Right lobe of liver (tissue), 6 donors: ENCODE results near the gene ITGAD. TPM values are rescaled to one million over a fixed set of nuclear protein-coding genes. Genes with fewer than 3 reads are reported as not detected.

Experiments
- ATAC-seq, 4 donors: fragments of 200-7000 bp; cut with Tn5 transposase; one replicate each; pipeline ENCODE4 v1.9.1; 2020; ENCODE audit warnings: mild to moderate bottlenecking in 4 of 4, moderate library complexity in 4 of 4
- DNase-seq, 3 donors: peaks; one replicate each; pipeline ENCODE4 v3.0.0-alpha.2; 2020
- H3K27ac ChIP-seq, 3 donors: fragments of 200-600 bp; one replicate each; pipeline ENCODE4 v1.8.0; 2022
- H3K27me3 ChIP-seq, 2 donors: fragments of 200-600 bp; one replicate each; pipeline ENCODE4 v1.8.0; 2022
- H3K36me3 ChIP-seq, 4 donors: fragments of 200-600 bp; sonication (generic) in 1 of 4; one replicate each; pipeline versions ENCODE4 v1.5.1 to v1.8.0; 2017 to 2022; ENCODE audit warnings: control low read depth in 1 of 4
- H3K4me1 ChIP-seq, 4 donors: fragments of 200-600 bp; sonication (generic) in 1 of 4; one replicate each; pipeline versions ENCODE4 v1.5.1 to v1.8.0; 2017 to 2022; ENCODE audit warnings: control low read depth in 1 of 4
- H3K4me3 ChIP-seq, 3 donors: fragments of 200-600 bp; one replicate each; pipeline ENCODE4 v1.8.0; 2022
- H3K9me3 ChIP-seq, 4 donors: fragments of 200-600 bp; sonication (generic) in 1 of 4; one replicate each; pipeline versions ENCODE4 v1.5.1 to v1.8.0; 2017 to 2022; ENCODE audit warnings: control low read depth in 1 of 4
- POLR2A ChIP-seq: fragments of 450-650 bp; IDR thresholded peaks from one replicate; pipeline ENCODE4 v1.6.1; 2017; ENCODE audit warnings: antibody characterized with exemption, mild to moderate bottlenecking
- WGBS: methylation state at CpG from one replicate; pipeline ENCODE4 v1.1.6; 2018; ENCODE audit warnings: low coverage, low lambda C conversion rate; ENCODE audit not compliant: insufficient coverage; ENCODE audit errors: missing lambda C conversion rate; 5-methylcytosine and 5-hydroxymethylcytosine counted together
- intact Hi-C, 2 donors: fragments of 100-400 bp; cut with DNase I; formaldehyde crosslinking; loops; one replicate each; pipeline versions ENCODE4 v1.11.2 to v1.14.1; 2022
- total RNA-seq, 6 experiments: library from RNA; depleted of rRNA in 2 of 6; stranded (reverse); fragments of >200 nt in 2 of 6; fragmentation: NEBNext Ultra II Directional in 3 of 6; extraction: Animal tissue kit (Norgen Biotek cat#: 25700) in 3 of 6; gene quantifications; one replicate each; pipeline versions ENCODE4 v1.1.0 to v1.2.4, GENCODE V29; 2016 to 2023
- TF ChIP-seq, protein P1 (sequence below), 4 donors: fragments of 200-600 bp in 3 of 4; fragments of 450-650 bp in 1 of 4; IDR thresholded peaks; one replicate each; pipeline versions ENCODE4 v1.5.1 to v1.8.0; 2016 to 2022; ENCODE audit warnings: antibody characterized with exemption in 4 of 4, mild to moderate bottlenecking in 2 of 4
- donor health status: DM: no; HTN: yes; CAD: no.
- donor health status: DM: no; HTN: no; CAD: no.
- donor health status: DM: no; HTN: no; CAD: no.
- donor health status: DM: no; HTN: yes; CAD: no.
- donor health status: DM: no; HTN: yes; CAD: no.

Gene ITGAD
- total RNA-seq, 6 experiments from 2014 or later, result 0.13 to 2.0 (median 0.69) TPM; not detected in 2

GRCh38 chr16:31429796-31430195 is 36.7 kb downstream of the ITGAD start:
- H3K27ac ChIP-seq, result no peak overlapping the region

DNA sequence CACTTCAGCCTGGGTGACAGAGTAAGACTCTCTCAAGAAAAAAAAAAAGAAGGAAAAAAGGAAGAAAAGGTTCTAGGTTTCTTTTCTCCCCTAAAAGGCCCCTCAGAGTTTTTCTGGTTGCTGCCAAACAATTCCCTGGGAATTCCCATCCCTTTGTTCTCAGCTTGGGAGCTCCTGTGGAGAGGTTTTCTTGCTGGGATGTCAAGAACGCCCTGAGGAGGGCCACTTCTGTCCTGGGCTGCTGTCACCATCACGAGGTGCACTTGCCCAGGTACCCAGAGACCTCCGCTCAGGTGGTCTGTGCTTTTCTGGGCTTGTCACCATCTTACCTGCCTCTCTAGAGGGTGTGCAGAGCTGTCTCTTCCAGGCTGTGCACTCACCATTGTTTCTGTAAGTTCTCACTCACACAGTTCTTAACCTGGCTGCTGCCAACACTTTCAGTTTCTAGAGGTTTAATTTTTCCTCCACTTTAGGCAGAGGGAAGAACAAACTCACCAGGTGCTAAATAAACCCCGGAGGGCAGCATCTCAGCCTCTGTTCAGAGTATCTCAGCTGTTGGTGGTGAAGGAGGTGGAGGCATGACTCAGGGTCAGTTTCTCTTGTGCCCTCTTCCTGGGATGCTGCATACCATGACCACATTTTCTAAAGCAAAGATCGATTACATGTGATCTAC is 37.4 kb downstream of the ITGAD start:
- Histone ChIP-seq H3K36me3 (no peaks in the 10 kb centered on the region), H3K4me3 (no peak overlapping the region), H3K27me3 (no peaks in the 10 kb centered on the region), H3K4me1 (peaks cover 0 to 4% (median 2%) of the 10 kb centered on the region in 4 donors), H3K9me3 (no peaks in the 10 kb centered on the region), H3K27ac (no peak overlapping the region)
- 56% methylated on average over 3 of the region's 5 CpGs for WGBS
- intact Hi-C loops, result loop anchor here in 1 of 2 donors (10.0 kb wide), 1 partner anchor 436 kb away; no protein-coding TSS in a partner anchor
- DNase-seq, result no peak
- ATAC-seq, result no peak
- TF ChIP-seq, protein P1, sequence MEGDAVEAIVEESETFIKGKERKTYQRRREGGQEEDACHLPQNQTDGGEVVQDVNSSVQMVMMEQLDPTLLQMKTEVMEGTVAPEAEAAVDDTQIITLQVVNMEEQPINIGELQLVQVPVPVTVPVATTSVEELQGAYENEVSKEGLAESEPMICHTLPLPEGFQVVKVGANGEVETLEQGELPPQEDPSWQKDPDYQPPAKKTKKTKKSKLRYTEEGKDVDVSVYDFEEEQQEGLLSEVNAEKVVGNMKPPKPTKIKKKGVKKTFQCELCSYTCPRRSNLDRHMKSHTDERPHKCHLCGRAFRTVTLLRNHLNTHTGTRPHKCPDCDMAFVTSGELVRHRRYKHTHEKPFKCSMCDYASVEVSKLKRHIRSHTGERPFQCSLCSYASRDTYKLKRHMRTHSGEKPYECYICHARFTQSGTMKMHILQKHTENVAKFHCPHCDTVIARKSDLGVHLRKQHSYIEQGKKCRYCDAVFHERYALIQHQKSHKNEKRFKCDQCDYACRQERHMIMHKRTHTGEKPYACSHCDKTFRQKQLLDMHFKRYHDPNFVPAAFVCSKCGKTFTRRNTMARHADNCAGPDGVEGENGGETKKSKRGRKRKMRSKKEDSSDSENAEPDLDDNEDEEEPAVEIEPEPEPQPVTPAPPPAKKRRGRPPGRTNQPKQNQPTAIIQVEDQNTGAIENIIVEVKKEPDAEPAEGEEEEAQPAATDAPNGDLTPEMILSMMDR (IDR thresholded peaks at IDR 0.05), result no peak
- TF ChIP-seq POLR2A, result no peak

More at GRCh38 chr16:31429796-31430195, 36.7 kb downstream of the ITGAD start:
- DNase-seq, result no peak
- Histone ChIP-seq H3K36me3 (no peaks in the 10 kb centered on the region), H3K4me3 (no peak overlapping the region), H3K9me3 (no peaks in the 10 kb centered on the region), H3K27me3 (no peaks in the 10 kb centered on the region), H3K4me1 (peaks cover 0 to 4% (median 2%) of the 10 kb centered on the region in 4 donors)
- no peak for ATAC-seq
- TF ChIP-seq, protein P1 (IDR thresholded peaks at IDR 0.05), result no peak
- no peak for TF ChIP-seq POLR2A
- intact Hi-C loops, result loop anchor here in 1 of 2 donors (10.0 kb wide), 1 partner anchor 435 kb away; no protein-coding TSS in a partner anchor
- 91% methylated on average over 3 of the region's 3 CpGs for WGBS

GRCh38 chr16:31435341-31436220 is 42.4 kb downstream of the ITGAD start:
- H3K4me1 ChIP-seq, result no peaks in the 10 kb centered on the region
- H3K27ac ChIP-seq, result no peak overlapping the region
- DNase-seq (no peak), ATAC-seq (peak in 1 of 4 donors; percentile 47)
- TF ChIP-seq POLR2A, result no peak
- TF ChIP-seq, protein P1 (IDR thresholded peaks at IDR 0.05), result no peak
- no peaks in the 10 kb centered on the region for H3K9me3 ChIP-seq
- WGBS, result 89% methylated on average over 15 of the region's 47 CpGs
- intact Hi-C loops, result loop anchor here in 1 of 2 donors (10.0 kb wide), 1 partner anchor 441 kb away; no protein-coding TSS in a partner anchor
- no peaks in the 10 kb centered on the region for H3K27me3 ChIP-seq
- H3K4me3 ChIP-seq, result no peak overlapping the region
- no peaks in the 10 kb centered on the region for H3K36me3 ChIP-seq

DNA sequence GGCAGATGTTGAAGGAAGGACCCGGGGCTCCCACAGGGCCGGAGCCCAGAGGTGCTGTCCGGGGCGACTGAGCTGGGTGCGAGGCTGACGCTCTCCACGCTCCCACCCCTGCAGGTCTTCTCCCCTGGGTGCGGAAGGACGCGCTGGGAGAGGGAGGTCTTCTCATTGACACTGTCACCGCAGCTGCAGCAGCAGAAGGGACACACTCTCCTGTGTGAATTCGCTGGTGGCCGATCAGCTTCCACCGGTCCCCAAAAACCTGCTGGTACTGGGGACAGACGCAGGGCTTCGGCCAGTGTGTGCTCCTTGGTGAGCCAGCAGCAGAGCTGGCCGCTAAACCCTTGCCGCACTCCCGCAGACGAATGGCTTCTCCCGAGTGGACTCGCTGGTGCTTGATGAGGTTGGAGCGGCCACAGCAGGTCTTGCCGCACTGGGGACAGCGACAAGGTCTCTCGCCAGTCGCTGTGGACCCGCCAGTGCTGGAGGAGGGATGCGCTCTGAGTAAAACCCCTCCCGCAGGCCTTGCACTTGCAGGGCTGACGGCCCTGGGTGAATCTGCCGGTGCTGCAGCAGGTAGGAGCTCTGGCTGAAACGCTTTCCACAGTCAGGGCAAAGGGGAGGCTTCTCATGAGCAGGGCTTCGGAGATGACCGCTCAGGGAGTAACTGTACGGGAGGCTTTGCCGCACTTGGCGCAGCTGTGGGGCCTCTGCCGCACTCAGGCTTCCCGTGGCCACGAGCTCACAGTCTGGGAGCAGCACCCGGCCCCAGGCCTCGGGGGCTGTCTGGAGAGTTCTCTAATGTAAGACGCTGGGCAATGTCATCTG is 43.3 kb downstream of the ITGAD start:
- DNase-seq (no peak), ATAC-seq (peak in 1 of 4 donors; percentile 27)
- TF ChIP-seq POLR2A, result no peak
- TF ChIP-seq, protein P1 (IDR thresholded peaks at IDR 0.05), result no peak
- no peak overlapping the region for H3K4me3 ChIP-seq
- WGBS, result 96% methylated on average over 10 of the region's 44 CpGs
- no peaks in the 10 kb centered on the region for H3K36me3 ChIP-seq
- intact Hi-C loops, result loop anchor here in 1 of 2 donors (10.0 kb wide), 1 partner anchor 442 kb away; no protein-coding TSS in a partner anchor
- H3K4me1 ChIP-seq, result no peaks in the 10 kb centered on the region
- H3K27me3 ChIP-seq, result no peaks in the 10 kb centered on the region
- H3K9me3 ChIP-seq, result no peaks in the 10 kb centered on the region
- no peak overlapping the region for H3K27ac ChIP-seq
